Stimulated activated CD8-positive, alpha-beta memory T cell treated with anti-CD3 and anti-CD28 coated beads, Interleukin-7, amount 100 ng/mL, for 48 hours (primary cell): ENCODE measurements around the gene SGSH.

Experiments
- DNase-seq, 2 donors: peaks; one replicate each; pipeline ENCODE4 v3.0.0-alpha.2; 2020; ENCODE audit warnings: low read depth in 1 of 2; ENCODE audit errors: extremely low read depth in 1 of 2

SGSH gene

GRCh38 chr17:80229011-80229410 lies 8.9 kb upstream of the SGSH start:
- no peak for DNase-seq

GRCh38 chr17:80228477-80228876 lies 8.3 kb upstream of the SGSH start:
- DNase-seq, result no peak

DNA sequence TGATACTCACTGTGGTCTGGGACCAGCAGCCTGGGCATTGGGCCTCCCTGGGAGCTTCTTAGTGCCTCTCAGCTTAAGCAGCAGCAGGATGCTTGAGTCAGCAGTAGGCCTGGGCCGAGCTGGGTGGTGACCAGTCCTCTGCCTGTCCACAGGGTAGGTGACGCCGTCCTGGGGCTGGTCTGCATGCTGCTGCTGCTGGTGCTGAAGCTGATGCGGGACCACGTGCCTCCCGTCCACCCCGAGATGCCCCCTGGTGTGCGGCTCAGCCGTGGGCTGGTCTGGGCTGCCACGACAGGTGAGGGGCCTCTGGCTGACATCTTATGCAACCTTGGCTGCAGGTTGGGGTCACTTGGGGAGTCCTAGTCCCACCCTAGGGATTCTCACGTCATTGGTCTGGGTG lies 7.5 kb upstream of the SGSH start:
- no peak for DNase-seq

- no peak for DNase-seq
Measured at GRCh38 chr17:80227156-80227555, 7.0 kb upstream of the SGSH start.

DNA sequence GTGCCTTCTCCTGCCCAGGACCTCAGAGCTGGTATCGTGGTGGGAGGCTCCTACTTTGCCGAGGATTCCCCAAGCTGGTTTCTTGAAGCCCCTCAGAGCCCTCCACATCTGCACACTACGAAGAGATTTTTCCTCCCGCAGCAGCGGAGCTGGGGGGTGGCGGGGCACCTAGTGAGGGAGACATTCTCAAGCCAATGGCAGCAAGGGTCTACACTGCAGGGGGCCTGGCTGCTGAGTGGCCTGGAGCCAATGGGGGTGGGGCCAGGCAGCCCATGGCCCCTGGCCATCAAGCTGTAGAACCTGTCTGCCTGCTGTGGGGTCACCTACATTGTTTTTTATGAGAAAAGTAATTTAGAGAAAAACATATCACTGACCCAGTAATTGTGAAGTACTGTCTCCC lies 5.1 kb upstream of the SGSH start:
- no peak for DNase-seq

DNA sequence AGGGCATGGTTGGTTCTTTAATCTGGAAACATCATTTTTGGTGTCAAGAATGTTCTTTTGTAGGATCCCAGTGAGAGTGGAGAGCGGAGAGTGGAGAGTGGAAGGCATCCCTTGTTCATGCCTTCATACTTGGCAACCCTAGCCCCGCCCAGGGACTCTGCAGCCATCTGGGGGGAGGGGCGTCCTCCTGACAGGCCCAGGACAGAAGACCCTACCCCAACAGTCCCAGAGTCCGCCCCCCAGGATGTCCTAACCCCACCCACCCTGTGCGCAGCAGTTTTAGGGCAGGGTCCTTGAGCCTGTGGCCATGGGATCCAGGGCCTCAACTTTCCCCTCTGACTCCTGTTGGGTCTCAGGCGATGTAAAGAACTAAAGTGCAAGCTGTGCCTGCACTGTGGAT lies 4.5 kb upstream of the SGSH start:
- no peak for DNase-seq

DNA sequence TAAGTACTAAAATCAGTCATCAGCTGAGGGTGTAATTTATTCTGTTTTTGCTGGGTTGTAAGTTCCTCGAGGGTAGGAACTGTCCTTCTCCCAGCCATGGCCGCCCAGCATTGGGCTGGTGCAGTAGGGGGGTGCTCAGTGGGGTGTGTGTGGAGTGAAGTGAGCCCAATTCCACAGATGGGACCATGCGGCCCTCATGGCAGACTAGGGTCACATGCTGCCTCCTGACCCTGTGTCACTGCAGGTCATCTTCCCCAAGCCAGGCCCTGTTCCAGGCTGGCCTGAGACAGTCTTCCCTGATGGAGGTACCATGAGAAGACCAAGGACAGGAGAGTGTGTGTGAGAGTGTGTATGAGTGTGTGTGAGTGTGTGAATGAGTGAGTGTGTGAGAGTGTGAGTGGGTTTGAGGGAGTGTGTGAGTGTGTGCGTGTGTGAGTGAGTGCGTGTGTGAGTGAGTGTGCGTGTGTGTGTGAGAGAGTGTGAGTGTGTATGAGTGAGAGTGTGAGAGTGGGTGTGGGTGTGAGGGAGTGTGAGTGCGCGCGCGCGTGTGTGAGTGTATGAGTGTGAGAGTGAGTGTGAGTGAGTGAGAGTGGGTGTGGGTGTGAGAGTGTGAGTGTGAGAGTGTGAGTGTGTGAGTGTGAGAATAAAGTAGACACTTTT lies 3.8 kb upstream of the SGSH start:
- DNase-seq, result no peak

GRCh38 chr17:80223142-80223815 lies 3.1 kb upstream of the SGSH start:
- no peak for DNase-seq

DNA sequence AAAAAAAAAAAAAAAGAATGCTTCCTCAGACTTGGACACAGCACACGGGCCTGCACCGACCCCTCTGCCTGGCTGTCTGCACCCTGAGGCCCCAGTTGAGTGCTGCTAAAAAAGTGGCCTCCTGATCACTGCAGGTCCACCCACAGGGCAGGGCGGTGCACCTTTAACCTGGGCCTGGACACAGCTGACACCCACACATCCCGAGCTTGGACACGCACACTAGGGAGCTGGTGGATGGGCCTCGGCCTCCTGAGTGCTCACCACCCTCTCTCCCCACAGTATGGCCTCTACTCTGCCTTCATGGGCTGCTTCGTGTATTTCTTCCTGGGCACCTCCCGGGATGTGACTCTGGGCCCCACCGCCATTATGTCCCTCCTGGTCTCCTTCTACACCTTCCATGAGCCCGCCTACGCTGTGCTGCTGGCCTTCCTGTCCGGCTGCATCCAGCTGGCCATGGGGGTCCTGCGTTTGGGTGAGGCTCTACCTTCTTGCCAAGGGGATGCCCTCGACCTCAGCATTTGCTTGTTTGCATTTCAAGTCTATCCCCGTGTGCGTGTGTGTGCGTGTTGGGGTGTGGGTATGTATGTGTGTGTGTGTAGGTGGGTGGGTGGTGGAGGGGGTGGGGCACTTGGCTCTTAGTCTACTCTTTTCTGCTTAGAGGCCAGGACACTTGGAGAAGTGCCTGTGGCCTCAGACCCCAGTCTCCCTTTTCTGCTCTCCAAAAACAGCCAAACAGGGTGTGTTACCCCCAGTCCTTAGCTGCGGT lies 2.4 kb upstream of the SGSH start:
- no peak for DNase-seq

DNA sequence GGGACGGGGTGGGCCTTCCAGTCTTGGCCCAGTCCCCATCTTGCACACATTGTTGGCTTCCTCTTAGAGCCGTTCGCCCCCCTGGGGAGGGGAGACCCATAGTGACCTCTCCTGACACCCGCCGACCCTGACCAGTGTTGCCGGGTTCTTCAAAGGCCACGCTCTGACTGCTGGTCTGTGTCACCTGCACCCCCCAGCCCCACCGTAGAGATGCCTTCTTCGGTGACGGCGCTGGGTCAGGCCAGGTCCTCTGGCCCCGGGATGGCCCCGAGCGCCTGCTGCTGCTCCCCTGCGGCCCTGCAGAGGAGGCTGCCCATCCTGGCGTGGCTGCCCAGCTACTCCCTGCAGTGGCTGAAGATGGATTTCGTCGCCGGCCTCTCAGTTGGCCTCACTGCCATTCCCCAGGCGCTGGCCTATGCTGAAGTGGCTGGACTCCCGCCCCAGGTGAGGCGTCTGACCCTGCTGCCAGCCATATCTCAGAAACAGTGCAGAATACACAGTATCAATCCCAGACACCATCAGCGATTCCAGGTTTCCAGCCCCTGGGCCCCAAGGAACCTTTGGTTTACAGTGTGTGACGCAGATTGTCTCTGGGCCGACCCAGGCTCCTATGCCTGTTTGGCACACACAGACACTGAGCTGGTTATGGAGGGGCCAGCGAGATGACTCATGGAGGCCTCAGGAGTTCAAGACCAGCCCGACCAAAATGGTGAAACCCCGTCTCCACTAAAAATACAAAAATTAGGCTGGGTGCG lies 1.4 kb upstream of the SGSH start:
- no peak for DNase-seq

DNA sequence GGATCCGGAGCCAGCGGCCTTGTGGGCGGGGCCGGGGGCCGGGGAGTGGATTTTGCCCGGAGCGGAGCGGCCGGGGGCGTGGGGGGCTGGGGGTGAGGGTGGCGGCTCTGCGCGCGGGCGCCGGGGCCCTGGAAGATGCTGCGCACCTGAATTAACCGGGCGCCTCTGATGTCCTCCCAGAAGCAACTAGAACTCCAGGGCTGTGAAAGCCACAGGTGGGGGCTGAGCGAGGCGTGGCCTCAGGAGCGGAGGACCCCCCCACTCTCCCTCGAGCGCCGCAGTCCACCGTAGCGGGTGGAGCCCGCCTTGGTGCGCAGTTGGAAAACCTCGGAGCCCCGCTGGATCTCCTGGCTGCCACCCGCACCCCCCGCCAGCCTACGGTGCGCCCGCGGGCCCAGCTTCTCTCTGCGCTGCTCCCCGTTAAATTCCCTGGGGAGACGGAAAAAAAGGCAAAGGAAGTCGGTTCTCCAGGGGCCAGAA lies 643 bp upstream of the SGSH start:
- DNase-seq, result no peak

- no peak for DNase-seq
Measured at GRCh38 chr17:80219763-80220053, 425 bp downstream of the SGSH start.

DNA sequence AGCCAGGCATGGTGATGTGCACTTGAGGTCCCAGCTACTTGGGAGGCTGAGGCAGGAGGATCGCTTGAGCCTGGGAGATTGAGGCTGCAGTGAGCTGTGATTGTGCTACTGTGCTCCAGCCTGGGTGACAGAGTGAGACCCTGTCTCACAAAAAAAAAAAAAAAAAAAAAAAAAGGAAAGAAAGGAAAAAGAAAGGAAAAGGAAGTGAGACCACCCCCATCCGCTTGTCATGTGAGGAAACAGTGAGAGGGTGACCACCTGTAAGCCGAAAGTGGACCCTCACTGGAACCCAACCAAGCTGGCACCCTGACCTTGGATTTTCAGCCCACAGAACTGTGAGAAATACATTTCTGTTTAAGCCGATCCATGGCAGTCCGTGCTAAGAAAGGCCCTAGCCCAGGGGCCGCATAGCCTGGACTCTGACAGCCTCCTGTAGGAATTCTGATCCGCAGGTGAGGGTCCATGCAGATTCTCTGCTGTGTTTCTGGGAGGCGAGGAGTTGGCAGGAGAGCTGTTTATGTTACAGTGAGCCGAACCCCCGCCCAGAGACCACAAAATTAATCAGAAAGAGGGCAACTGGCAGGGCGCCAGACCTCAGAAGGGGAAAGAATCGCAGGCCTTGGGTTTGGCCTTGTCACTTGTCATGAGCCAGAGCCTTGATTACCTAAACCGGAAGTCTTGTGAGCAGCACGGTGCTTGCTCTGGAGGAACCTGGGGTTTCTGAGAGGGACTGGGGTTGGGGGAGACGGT lies 945 bp downstream of the SGSH start:
- peak; percentile 85 to 87 for DNase-seq

- no peak for DNase-seq
Measured at GRCh38 chr17:80218391-80218790, 1.7 kb downstream of the SGSH start.

GRCh38 chr17:80217703-80218362 lies 2.3 kb downstream of the SGSH start:
- no peak for DNase-seq

GRCh38 chr17:80216473-80217456 lies 3.4 kb downstream of the SGSH start:
- no peak for DNase-seq

DNA sequence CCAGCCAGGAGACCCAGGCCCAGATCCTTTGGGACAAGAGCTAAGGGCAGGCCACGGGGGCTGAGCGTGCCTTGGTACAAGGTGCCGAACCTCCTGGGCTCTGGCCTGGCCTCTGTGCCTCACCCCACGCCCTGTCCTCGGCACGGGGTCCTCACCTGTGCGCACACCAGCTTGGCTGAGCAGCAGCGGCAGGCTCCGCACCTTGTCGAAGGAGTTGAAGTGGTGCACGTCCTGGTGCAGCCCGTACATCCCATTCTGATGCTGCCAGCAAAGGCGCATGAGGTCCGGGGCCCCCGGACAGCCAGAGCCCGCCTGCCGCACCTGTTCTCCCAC lies 5.3 kb downstream of the SGSH start:
- DNase-seq, result no peak

GRCh38 chr17:80214012-80214877 lies 5.9 kb downstream of the SGSH start:
- no peak for DNase-seq
